ENCODE results near the gene RNF223. TPM values are rescaled to one million over a fixed set of nuclear protein-coding genes. Genes with fewer than 3 reads are reported as not detected.

Gene RNF223
- polyA plus RNA-seq, 2 donors, result 28.2 to 44.2 TPM

- Histone ChIP-seq H3K4me3 (ENCODE audit: low read depth in 1 of 2, low read length in 2 of 2) (peak overlapping the region in 1 of 2 donors; percentile 55), H3K27me3 (ENCODE audit: control insufficient read depth in 1 of 2, insufficient read depth in 2 of 2, low read length in 2 of 2) (peaks cover 0 to 3% of the 10 kb centered on the region in 2 donors), H3K27ac (ENCODE audit: low read depth in 2 of 2, low read length in 1 of 2) (peak overlapping the region; percentile 89 to 96), H3K9me3 (ENCODE audit: control insufficient read depth in 2 of 2, insufficient read depth in 1 of 2, low read depth in 1 of 2, low read length in 1 of 2) (peaks cover 0 to 3% of the 10 kb centered on the region in 2 donors), H3K36me3 (ENCODE audit: control insufficient read depth in 2 of 2, insufficient read depth in 2 of 2, low read length in 1 of 2) (peaks cover 0 to 3% of the 10 kb centered on the region in 2 donors), H3K4me1 (ENCODE audit: control insufficient read depth in 2 of 2, insufficient read depth in 2 of 2, low read length in 1 of 2) (peaks cover 0 to 28% of the 10 kb centered on the region in 2 donors)
- 62 to 69% methylated on average over 14 of the region's 14 CpGs for WGBS, 2 donors
Observed at GRCh38 chr1:1074631-1075147, 583 bp upstream of the RNF223 start.

GRCh38 chr1:1072849-1073742, 1.0 kb downstream of the RNF223 start:
- Histone ChIP-seq H3K27me3 (ENCODE audit: control insufficient read depth in 1 of 2, insufficient read depth in 2 of 2, low read length in 2 of 2) (peaks cover 0 to 3% of the 10 kb centered on the region in 2 donors), H3K4me1 (ENCODE audit: control insufficient read depth in 2 of 2, insufficient read depth in 2 of 2, low read length in 1 of 2) (peaks cover 2 to 30% of the 10 kb centered on the region in 2 donors), H3K36me3 (ENCODE audit: control insufficient read depth in 2 of 2, insufficient read depth in 2 of 2, low read length in 1 of 2) (peaks cover 0 to 3% of the 10 kb centered on the region in 2 donors), H3K27ac (ENCODE audit: low read depth in 2 of 2, low read length in 1 of 2) (peak overlapping the region; percentile 87 to 96), H3K9me3 (ENCODE audit: control insufficient read depth in 2 of 2, insufficient read depth in 1 of 2, low read depth in 1 of 2, low read length in 1 of 2) (peaks cover 0 to 3% of the 10 kb centered on the region in 2 donors), H3K4me3 (ENCODE audit: low read depth in 1 of 2, low read length in 2 of 2) (peak overlapping the region; percentile 43 to 55)
- WGBS, 2 donors, result 70 to 73% methylated on average over 25 to 28 of the region's 28 CpGs

GRCh38 chr1:1072299-1072848, 1.7 kb downstream of the RNF223 start:
- peaks cover 0 to 5% of the 10 kb centered on the region in 2 donors for H3K9me3 ChIP-seq (ENCODE audit: control insufficient read depth in 2 of 2, insufficient read depth in 1 of 2, low read depth in 1 of 2, low read length in 1 of 2)
- peaks cover 0 to 3% of the 10 kb centered on the region in 2 donors for H3K27me3 ChIP-seq (ENCODE audit: control insufficient read depth in 1 of 2, insufficient read depth in 2 of 2, low read length in 2 of 2)
- WGBS, 2 donors, result 75 to 79% methylated on average over 18 to 21 of the region's 21 CpGs
- H3K4me3 ChIP-seq (ENCODE audit: low read depth in 1 of 2, low read length in 2 of 2), result peak overlapping the region; percentile 43 to 55
- H3K36me3 ChIP-seq (ENCODE audit: control insufficient read depth in 2 of 2, insufficient read depth in 2 of 2, low read length in 1 of 2), result peaks cover 0 to 7% of the 10 kb centered on the region in 2 donors
- peak overlapping the region; percentile 87 to 96 for H3K27ac ChIP-seq (ENCODE audit: low read depth in 2 of 2, low read length in 1 of 2)
- peaks cover 2 to 30% of the 10 kb centered on the region in 2 donors for H3K4me1 ChIP-seq (ENCODE audit: control insufficient read depth in 2 of 2, insufficient read depth in 2 of 2, low read length in 1 of 2)

- peak overlapping the region; percentile 43 to 55 for H3K4me3 ChIP-seq (ENCODE audit: low read depth in 1 of 2, low read length in 2 of 2)
- peaks cover 0 to 13% of the 10 kb centered on the region in 2 donors for H3K36me3 ChIP-seq (ENCODE audit: control insufficient read depth in 2 of 2, insufficient read depth in 2 of 2, low read length in 1 of 2)
- 82 to 86% methylated on average over 51 to 56 of the region's 56 CpGs for WGBS, 2 donors
- peaks cover 0 to 8% of the 10 kb centered on the region in 2 donors for H3K9me3 ChIP-seq (ENCODE audit: control insufficient read depth in 2 of 2, insufficient read depth in 1 of 2, low read depth in 1 of 2, low read length in 1 of 2)
- H3K4me1 ChIP-seq (ENCODE audit: control insufficient read depth in 2 of 2, insufficient read depth in 2 of 2, low read length in 1 of 2), result peaks cover 2 to 30% of the 10 kb centered on the region in 2 donors
- peaks cover 0 to 3% of the 10 kb centered on the region in 2 donors for H3K27me3 ChIP-seq (ENCODE audit: control insufficient read depth in 1 of 2, insufficient read depth in 2 of 2, low read length in 2 of 2)
- H3K27ac ChIP-seq (ENCODE audit: low read depth in 2 of 2, low read length in 1 of 2), result peak overlapping the region; percentile 87 to 96
Observed at GRCh38 chr1:1071486-1072298, 2.4 kb downstream of the RNF223 start.

GRCh38 chr1:1069711-1070676, 4.1 kb downstream of the RNF223 start:
- H3K36me3 ChIP-seq (ENCODE audit: control insufficient read depth in 2 of 2, insufficient read depth in 2 of 2, low read length in 1 of 2), result peaks cover 0 to 13% of the 10 kb centered on the region in 2 donors
- peaks cover 2 to 27% of the 10 kb centered on the region in 2 donors for H3K4me1 ChIP-seq (ENCODE audit: control insufficient read depth in 2 of 2, insufficient read depth in 2 of 2, low read length in 1 of 2)
- peak overlapping the region; percentile 41 to 49 for H3K4me3 ChIP-seq (ENCODE audit: low read depth in 1 of 2, low read length in 2 of 2)
- peak overlapping the region; percentile 89 to 92 for H3K27ac ChIP-seq (ENCODE audit: low read depth in 2 of 2, low read length in 1 of 2)
- H3K27me3 ChIP-seq (ENCODE audit: control insufficient read depth in 1 of 2, insufficient read depth in 2 of 2, low read length in 2 of 2), result peaks cover 0 to 2% of the 10 kb centered on the region in 2 donors
- WGBS, 2 donors, result 56 to 61% methylated on average over 39 to 40 of the region's 40 CpGs
- peaks cover 0 to 8% of the 10 kb centered on the region in 2 donors for H3K9me3 ChIP-seq (ENCODE audit: control insufficient read depth in 2 of 2, insufficient read depth in 1 of 2, low read depth in 1 of 2, low read length in 1 of 2)

GRCh38 chr1:1069056-1069710, 4.9 kb downstream of the RNF223 start:
- H3K36me3 ChIP-seq (ENCODE audit: control insufficient read depth in 2 of 2, insufficient read depth in 2 of 2, low read length in 1 of 2), result peaks cover 0 to 13% of the 10 kb centered on the region in 2 donors
- H3K9me3 ChIP-seq (ENCODE audit: control insufficient read depth in 2 of 2, insufficient read depth in 1 of 2, low read depth in 1 of 2, low read length in 1 of 2), result peaks cover 0 to 5% of the 10 kb centered on the region in 2 donors
- H3K27me3 ChIP-seq (ENCODE audit: control insufficient read depth in 1 of 2, insufficient read depth in 2 of 2, low read length in 2 of 2), result no peaks in the 10 kb centered on the region
- H3K4me1 ChIP-seq (ENCODE audit: control insufficient read depth in 2 of 2, insufficient read depth in 2 of 2, low read length in 1 of 2), result peaks cover 5 to 19% of the 10 kb centered on the region in 2 donors
- 4% methylated on average over 69 to 73 of the region's 75 CpGs for WGBS, 2 donors
- peak overlapping the region; percentile 89 to 92 for H3K27ac ChIP-seq (ENCODE audit: low read depth in 2 of 2, low read length in 1 of 2)
- H3K4me3 ChIP-seq (ENCODE audit: low read depth in 1 of 2, low read length in 2 of 2), result peak overlapping the region; percentile 41 to 49

GRCh38 chr1:1068517-1069055, 5.5 kb downstream of the RNF223 start:
- Histone ChIP-seq H3K36me3 (ENCODE audit: control insufficient read depth in 2 of 2, insufficient read depth in 2 of 2, low read length in 1 of 2) (peaks cover 0 to 13% of the 10 kb centered on the region in 2 donors), H3K4me1 (ENCODE audit: control insufficient read depth in 2 of 2, insufficient read depth in 2 of 2, low read length in 1 of 2) (peaks cover 9 to 18% of the 10 kb centered on the region in 2 donors), H3K27me3 (ENCODE audit: control insufficient read depth in 1 of 2, insufficient read depth in 2 of 2, low read length in 2 of 2) (no peaks in the 10 kb centered on the region), H3K4me3 (ENCODE audit: low read depth in 1 of 2, low read length in 2 of 2) (peak overlapping the region; percentile 41 to 54), H3K27ac (ENCODE audit: low read depth in 2 of 2, low read length in 1 of 2) (peak overlapping the region; percentile 86 to 92), H3K9me3 (ENCODE audit: control insufficient read depth in 2 of 2, insufficient read depth in 1 of 2, low read depth in 1 of 2, low read length in 1 of 2) (peaks cover 0 to 5% of the 10 kb centered on the region in 2 donors)
- 1 to 2% methylated on average over 43 to 55 of the region's 55 CpGs for WGBS, 2 donors
